HG02610 (cell line): ENCODE measurements around the gene DNAJC8.

Experiments
- ATAC-seq: cut with Tn5 transposase; IDR thresholded peaks from one replicate; pipeline ENCODE4 v1.9.1; 2021; ENCODE audit warnings: mild to moderate bottlenecking, moderate library complexity; ENCODE audit not compliant: unreplicated experiment

The DNAJC8 gene

DNA sequence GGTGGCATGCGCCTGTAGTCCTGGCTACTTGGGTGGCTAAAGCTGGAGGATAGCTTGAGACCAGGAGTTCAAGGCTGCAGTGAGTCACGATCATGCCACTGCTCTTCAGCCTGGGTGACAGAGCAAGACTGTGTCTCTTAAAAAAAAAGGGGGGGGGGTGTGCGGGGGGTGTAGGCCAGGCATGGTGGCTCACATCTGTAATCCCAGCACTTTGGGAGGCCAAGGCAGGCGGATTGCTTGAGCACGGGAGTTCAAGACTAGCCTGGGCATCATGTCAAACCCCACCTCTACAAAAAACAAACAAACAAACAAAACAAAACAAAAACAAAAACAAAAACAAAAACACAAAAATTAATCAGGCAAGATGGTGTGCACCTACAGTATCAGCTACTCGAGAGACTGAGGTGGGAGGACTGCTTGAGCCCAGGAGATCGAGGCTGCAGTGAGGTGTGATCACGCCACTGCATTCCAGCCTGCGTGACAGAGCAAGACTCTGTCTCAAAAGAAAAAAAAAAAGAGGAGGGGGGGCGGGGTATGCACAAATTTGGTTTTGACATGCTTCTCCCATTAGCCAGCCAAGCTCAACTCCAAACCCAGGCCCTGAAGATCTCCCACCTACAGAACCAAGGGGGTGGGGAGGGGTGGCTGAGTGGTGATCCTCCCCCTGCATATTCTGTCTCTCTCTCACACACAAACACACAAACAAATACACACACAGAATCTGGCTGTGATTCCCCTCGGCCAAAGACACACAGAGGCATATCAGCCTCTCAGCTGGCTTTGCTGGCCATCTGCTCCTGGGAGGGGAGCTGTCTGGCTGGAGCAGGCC lies 59.5 kb downstream of the DNAJC8 start:
- ATAC-seq = no peak

DNA sequence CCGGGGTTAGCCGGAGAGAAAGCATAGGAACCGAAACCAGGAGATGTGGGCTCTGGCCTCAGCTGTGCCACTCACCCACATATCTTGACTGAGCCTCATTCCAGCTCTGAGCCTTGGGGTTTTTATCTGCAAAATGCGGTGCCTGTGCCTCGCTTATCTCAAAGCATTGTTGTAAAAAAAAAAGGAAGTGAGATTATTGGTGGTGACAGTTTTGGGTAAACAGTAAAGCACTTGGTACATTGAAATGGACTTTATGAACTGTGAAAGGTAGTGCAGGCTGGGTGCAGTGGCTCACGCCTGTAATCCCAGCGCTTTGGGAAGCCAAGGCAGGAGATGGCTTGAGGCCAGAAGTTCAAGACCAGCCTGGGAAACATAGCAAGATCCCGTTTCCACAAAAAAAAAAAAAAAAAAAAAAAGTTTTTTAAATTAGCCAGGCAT lies 60.1 kb downstream of the DNAJC8 start:
- ATAC-seq = peak; percentile 53

DNA sequence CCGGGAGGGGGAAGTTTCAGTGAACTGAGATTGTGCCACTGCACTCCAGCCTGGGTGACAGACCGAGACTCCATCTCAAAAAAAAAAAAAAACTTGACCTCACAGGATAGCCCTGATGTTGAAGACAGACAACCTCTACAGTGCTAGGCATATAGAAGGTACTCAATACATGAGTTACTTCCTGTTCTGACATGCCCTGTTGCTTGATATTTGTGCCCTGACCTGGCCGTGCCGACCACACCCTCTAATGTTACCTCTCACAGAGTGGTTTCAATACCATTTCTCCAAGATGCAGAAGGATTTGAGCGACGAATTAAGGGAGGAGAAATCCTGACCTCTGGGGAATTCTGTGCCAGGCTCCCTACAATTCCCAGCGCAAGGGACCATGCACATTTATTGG lies 61.6 kb downstream of the DNAJC8 start:
- no peak for ATAC-seq

DNA sequence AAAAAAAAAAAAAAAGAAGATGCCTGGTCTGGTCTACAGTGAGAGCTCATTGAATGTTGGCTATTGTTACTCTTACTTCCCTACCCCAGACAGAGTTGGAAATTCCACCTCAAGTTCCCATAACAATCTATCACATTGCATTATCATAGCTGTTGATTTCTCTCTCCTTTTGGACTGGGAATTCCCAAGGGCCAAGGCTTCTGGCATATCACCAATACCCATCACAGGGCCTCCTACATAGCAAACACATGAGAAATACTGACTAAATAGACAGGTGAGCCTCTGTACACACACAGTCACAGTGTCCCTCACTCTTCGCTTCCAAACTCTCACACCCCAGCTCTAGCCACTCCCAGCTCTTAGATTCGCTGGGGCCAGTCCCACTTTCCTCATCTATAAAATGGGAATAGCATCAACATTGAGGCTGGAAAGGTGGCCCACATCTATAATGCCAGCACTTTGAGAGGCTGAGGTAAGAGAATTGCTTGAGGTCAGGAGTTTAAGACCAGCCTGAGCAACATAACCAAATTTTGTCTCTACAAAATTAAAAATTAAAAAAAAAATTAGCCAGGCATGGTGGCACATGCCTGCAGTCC lies 62.7 kb downstream of the DNAJC8 start:
- ATAC-seq = no peak

DNA sequence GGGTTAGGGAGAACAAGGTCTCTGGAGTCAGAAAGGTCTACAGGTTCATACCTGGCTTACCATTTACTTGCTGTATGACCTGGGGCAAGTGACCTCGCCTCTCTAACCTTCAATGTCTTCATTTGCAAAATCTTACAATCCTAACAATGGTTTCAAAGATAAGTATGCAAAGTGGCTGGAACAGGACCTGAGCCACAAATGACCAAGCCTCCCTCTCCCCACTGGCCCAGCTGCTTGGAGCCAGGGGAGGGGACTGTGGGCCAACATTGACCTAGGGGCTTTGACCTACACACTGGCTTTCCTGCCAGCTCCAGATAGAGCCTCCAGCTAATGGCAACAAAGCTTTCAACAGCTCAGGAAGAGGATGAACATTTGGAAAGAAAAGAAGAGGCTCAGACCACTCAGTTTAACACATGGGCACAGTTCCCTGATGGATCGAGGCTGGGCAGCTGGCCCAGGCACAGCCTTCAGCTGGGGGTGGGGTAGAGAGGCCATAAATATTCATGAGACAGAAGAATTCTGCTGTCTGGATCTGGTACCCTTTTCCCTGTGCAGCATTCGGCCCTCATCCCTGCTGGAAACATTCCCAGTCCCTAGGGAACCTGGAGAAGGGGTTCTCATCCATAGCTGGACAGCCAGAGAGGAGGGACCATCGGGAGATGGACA lies 69.2 kb downstream of the DNAJC8 start:
- ATAC-seq = no peak

DNA sequence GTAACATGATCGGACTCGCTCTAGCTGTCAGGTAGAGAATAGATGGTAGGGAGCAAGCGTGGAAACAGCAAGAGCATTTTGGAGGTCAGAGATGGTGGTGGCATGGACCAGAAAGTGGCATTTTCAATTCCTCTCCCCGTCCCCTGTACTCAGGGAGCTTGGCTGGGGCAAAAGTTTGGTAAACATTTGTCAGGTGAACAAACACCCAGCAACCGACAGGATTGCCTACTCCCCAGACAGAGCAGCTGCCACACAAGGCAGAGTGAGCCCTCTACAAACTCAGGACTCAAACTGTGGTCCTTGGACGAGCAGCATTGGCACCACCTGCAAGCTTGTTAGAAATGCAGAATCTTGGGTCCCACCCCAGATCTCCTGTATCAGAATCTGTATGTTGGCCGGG lies 70.7 kb downstream of the DNAJC8 start:
- ATAC-seq = no peak

DNA sequence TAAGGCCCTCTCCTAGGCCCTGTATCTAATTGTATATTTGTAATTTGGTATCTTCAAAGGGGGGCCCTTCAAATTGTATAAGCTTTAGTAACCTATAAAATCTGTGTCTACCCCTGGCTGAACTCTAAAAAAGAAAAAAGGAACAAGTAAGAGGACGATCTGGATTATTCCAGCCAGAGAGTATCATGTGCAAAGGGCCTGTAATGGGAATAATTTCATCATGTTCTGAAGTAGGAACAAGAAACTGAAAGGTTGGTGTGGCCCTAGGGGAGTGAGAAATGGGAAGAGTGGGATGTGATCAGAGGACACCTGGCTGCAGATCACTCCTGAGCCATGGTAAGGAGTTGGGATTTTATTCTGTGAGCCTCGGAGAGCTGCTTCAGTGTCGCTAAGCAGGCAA lies 71.1 kb downstream of the DNAJC8 start:
- no peak for ATAC-seq

DNA sequence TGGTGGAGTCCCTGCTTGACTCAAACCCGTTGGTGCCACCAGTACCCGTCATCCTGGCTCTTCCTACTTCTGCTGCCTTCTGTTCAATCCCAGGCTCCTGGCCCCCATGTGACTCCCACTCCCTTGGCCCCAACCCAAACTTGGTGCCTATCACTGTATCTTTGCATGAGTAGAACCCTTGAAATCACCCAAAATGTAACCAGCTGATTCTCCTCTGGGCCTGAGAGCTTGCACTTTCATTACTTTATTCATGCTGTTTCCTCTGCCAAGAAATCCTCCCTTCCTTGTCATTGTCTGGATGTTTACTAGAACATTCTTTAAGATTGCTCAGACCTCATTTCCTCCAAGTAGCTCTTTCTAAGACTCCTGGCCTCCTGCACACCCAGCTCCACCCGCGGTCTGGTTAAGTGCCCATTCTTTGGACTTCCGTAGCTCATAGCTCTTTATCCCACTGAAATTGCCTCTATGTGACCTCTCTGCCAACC lies 72.0 kb downstream of the DNAJC8 start:
- ATAC-seq = no peak

DNA sequence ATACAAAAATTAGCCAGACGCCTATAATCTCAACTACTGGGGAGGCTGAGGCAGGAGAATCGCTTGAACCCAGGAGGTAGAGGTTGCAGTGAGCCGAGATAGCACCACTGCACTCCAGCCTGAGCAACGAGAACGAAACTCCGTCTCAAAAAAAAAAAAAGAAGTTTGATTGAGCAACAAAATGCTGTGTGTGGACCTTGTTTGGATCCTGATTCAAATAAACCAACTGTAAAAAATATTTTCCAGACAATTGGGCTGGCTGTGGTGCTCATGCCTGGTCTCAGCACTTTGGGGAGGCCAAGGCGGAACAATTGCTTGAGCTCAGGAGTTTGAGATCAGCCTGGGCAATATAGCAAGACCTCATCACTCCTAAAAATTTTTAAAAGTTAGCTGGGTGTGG lies 73.1 kb downstream of the DNAJC8 start:
- no peak for ATAC-seq

DNA sequence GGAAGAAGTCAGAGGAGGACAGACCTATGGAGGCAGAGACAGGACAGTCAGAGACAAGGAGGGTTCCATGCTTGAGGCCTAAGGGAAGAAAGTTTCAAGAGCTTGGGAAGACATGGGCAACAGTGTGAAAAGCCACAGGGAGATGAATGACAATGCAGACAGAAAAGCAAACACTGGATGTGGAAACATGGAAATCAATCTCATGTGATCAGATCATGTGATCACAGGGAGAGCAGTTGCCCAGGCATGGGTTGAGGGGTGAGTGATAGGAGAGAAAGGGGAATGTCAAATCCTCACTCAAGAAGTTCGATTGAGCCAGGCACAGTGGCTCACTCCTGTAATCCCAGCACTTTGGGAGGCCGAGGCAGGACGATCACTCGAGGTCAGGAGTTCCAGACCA lies 73.6 kb downstream of the DNAJC8 start:
- ATAC-seq = no peak

DNA sequence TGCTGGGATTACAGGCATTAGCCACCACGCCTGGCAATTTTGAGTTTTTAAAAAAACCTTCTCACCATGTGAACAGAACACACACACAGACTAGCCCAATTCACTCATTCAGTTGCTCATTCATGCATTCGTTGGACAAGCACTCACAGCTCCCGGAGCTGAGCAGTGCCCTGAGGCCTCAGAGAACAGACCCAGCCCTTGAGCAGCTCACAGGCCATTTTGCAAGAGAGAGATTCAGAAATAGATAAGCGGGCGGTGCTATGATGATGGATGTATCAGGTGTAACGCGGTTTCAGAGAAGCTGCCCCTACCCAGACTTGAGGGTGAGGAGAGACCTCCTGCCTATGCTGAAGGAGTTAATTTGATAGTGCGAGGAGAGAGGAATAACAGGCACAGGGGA lies 74.9 kb downstream of the DNAJC8 start:
- no peak for ATAC-seq

DNA sequence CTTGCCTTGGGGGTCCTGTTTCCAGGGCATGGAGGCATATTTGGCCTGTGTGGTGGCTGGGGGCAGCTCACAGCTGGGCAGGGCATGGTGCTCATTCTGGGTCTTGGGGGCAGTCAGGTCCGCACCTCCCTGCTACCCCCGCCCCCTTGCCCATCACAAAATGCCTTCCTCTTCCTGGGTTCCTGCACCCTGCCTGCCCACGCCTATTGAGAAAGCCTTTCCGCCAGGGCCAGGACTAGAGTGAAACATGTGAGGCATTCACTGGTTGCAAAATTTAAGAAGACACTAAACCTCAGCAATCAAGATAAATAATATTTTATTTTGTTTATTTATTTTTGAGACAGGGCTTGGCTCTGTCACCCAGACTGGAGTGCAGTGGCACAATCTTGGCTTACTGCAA lies 76.0 kb downstream of the DNAJC8 start:
- ATAC-seq = no peak

DNA sequence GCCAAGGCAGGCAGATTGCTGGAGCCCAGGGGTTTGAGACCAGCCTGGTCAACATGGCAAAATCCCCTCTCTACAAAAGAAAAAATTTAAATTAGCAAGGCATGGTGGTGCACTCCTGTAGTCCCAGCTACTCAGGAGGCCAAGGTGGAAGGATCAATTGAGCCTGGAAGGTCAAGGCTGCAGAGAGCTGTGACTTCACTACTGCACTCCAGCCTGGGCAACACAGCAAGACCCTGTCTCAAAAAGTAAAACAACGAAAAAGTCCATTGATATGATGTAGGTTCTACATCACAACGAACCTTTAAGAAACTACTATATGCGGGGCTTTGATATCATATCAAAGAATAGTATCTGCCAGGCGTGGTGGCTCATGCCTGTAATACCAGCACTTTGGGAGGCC lies 77.2 kb downstream of the DNAJC8 start:
- ATAC-seq = no peak

DNA sequence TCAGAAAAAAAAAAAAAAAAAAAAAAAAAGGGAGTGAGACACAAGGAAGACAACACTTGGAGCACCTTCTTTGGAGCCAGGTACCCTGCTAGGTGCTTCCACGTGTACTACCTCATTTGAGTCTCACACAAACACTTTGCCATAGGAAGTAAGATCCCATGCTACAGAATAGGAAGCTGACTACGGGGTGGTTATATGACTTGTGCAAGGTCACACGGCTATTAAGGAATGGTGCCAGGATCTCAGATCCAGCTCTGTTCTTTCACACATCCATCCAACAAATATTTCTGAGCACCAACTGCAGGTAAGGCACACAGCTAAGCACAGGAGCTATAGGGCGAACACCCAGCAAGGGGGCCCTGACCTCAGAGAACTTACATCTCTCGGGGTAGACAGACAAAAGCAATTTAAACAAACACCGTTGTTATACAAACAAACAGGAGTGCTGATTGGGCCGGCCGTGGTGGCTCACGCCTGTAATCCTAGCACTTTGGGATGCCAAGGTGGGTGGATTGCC lies 78.7 kb downstream of the DNAJC8 start:
- no peak for ATAC-seq
